ENCODE results near the gene EID2. TPM values are rescaled to one million over a fixed set of nuclear protein-coding genes. Genes with fewer than 3 reads are reported as not detected.

Gene EID2
- total and polyA plus RNA-seq, 10 donors: 7.9 to 17.7 (median 13.7) TPM

DNA sequence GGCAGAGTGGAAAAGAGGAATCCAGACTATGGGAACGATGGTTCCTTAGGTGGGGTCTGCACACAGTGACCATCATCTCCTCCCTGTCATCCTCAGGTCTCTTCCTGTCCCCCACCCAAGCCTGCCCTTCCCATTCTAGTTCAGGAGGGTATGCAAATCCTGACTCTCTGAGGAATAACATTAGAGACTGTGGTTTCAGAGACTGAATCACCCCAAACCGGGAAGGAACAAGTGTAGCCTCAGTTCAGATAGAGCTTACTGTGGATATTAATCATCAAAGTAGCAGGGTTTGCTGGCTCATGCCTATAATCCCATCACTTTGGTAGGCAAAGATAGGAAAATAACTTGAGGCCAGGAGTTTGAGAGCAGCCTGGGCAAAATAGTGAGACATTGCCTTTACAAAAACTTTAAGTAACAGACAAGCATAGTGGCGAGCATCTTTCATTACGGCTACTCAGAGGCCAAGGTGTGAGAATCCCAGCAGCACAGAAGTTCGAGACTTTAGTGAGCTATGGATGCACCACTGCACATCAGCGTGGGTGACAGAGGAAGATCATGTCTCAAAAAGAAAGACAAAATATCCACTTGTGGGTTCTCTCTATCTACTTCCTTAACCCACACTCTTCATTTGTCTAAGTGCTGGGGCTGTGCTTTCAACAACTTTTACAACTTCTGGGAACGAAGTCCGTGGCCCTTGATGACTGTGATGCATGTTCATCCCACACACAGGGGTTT, 43.1 kb upstream of the EID2 start:
- WGBS, 5 donors: 45 to 63% (median 55%) methylated on average over 8 of the region's 8 CpGs
- Histone ChIP-seq H3K27me3 (replicated peaks in 1 of 7) (peaks cover 0 to 39% (median 0%) of the 10 kb centered on the region in 7 donors), H3K27ac (no peak overlapping the region), H3K4me3 (no peak overlapping the region), H3K36me3 (no peaks in the 10 kb centered on the region), H3K9me3 (peaks cover 0 to 16% (median 7%) of the 10 kb centered on the region in 8 donors), H3K4me1 (no peaks in the 10 kb centered on the region)
- no peak for TF ChIP-seq POLR2AphosphoS5 (IDR thresholded peaks at IDR 0.05)
- TF ChIP-seq, protein P1, sequence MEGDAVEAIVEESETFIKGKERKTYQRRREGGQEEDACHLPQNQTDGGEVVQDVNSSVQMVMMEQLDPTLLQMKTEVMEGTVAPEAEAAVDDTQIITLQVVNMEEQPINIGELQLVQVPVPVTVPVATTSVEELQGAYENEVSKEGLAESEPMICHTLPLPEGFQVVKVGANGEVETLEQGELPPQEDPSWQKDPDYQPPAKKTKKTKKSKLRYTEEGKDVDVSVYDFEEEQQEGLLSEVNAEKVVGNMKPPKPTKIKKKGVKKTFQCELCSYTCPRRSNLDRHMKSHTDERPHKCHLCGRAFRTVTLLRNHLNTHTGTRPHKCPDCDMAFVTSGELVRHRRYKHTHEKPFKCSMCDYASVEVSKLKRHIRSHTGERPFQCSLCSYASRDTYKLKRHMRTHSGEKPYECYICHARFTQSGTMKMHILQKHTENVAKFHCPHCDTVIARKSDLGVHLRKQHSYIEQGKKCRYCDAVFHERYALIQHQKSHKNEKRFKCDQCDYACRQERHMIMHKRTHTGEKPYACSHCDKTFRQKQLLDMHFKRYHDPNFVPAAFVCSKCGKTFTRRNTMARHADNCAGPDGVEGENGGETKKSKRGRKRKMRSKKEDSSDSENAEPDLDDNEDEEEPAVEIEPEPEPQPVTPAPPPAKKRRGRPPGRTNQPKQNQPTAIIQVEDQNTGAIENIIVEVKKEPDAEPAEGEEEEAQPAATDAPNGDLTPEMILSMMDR (IDR thresholded peaks at IDR 0.05 in 8 of 11, conservative IDR thresholded peaks at IDR 0.05 in 3 of 11): no peak
- TF ChIP-seq POLR2A (IDR thresholded peaks at IDR 0.05): no peak
- DNase-seq: no peak
- intact Hi-C loops (cut with DNase I; ENCODE audit: low total_unique reads): no loop called here

DNA sequence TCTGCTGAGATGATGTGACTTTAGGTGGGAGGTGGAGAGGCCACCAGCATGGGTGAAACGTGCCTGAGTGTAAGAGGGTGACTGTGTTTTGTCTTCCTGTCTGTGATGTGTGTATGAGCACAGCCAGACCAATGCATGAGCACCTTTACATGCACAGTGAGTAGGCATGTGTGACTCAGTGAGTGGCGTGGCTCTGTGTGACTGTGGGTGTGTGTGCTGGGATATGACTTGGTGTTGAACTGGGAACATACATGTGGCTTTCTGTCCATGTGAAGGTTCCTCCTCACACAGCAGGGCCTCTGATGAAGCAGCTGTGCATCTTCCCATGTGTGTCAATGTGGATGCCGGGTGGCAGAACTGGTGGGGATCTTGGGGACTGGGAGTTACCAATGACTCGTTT, 42.5 kb upstream of the EID2 start:
- no peak overlapping the region for H3K27ac ChIP-seq
- no peaks in the 10 kb centered on the region for H3K36me3 ChIP-seq
- intact Hi-C loops (cut with DNase I; ENCODE audit: low total_unique reads): no loop called here
- peaks cover 0 to 38% (median 0%) of the 10 kb centered on the region in 7 donors for H3K27me3 ChIP-seq (replicated peaks in 1 of 7)
- H3K4me3 ChIP-seq: no peak overlapping the region
- no peak for TF ChIP-seq POLR2AphosphoS5 (IDR thresholded peaks at IDR 0.05)
- no peak for TF ChIP-seq POLR2A (IDR thresholded peaks at IDR 0.05)
- TF ChIP-seq, protein P1 (IDR thresholded peaks at IDR 0.05 in 8 of 11, conservative IDR thresholded peaks at IDR 0.05 in 3 of 11): no peak
- 46 to 73% (median 49%) methylated on average over 4 of the region's 4 CpGs for WGBS, 5 donors
- H3K9me3 ChIP-seq: peaks cover 0 to 16% (median 7%) of the 10 kb centered on the region in 8 donors
- no peak for DNase-seq
- H3K4me1 ChIP-seq: no peaks in the 10 kb centered on the region

DNA sequence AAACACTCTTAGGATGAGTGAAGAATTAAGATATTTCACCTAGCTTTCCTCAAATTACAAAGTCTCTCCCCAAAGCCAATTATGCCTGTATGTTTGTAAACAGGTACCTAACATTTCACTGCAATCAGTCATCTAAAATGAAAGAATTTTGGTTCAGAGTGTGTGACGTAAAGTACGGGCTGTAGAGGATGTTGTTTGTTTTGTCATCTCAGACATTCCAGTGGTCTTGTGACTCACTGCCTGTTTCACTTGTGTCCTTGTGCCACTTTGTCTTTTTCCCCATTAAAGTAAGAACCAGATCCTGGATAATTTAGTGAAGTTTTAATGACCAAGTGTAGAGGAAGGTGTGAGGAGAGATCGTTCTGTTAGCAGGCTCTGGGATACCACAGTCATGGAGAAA, 28.6 kb upstream of the EID2 start:
- H3K9me3 ChIP-seq: peaks cover 0 to 13% (median 7%) of the 10 kb centered on the region in 8 donors
- DNase-seq: no peak
- WGBS, 5 donors: 56 to 78% (median 62%) methylated on average over 3 of the region's 3 CpGs
- H3K27ac ChIP-seq: no peak overlapping the region
- H3K4me1 ChIP-seq: no peaks in the 10 kb centered on the region
- no peak overlapping the region for H3K4me3 ChIP-seq
- H3K27me3 ChIP-seq (replicated peaks in 1 of 7): peaks cover 0 to 23% (median 0%) of the 10 kb centered on the region in 7 donors
- TF ChIP-seq, protein P1 (IDR thresholded peaks at IDR 0.05 in 8 of 11, conservative IDR thresholded peaks at IDR 0.05 in 3 of 11): no peak
- TF ChIP-seq POLR2AphosphoS5 (IDR thresholded peaks at IDR 0.05): no peak
- TF ChIP-seq POLR2A (IDR thresholded peaks at IDR 0.05): no peak
- H3K36me3 ChIP-seq: no peaks in the 10 kb centered on the region
- intact Hi-C loops (cut with DNase I; ENCODE audit: low total_unique reads): no loop called here

DNA sequence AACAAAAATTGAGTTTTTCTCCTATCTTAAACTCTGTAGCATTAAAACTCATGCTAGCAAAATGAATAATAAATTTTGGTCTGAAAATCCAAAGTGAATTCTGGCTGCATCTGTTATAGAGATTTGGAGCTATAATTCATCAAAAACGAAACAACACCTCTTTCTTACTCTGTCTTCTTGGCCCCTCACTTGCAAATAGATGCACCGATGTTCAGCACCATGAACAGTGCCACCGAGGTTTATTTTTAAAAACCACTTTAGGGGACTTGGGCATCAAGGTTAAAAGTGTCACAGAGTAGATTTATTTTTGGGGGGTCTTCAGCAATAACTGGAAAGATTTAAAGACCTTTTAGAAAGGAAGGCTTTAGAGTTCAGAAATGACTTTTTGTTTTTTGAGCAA, 26.1 kb upstream of the EID2 start:
- intact Hi-C loops (cut with DNase I; ENCODE audit: low total_unique reads): no loop called here
- no peak for TF ChIP-seq POLR2AphosphoS5 (IDR thresholded peaks at IDR 0.05)
- no peak for TF ChIP-seq POLR2A (IDR thresholded peaks at IDR 0.05)
- TF ChIP-seq, protein P1 (IDR thresholded peaks at IDR 0.05 in 8 of 11, conservative IDR thresholded peaks at IDR 0.05 in 3 of 11): no peak
- Histone ChIP-seq H3K4me3 (no peak overlapping the region), H3K27me3 (replicated peaks in 1 of 7) (peaks cover 0 to 23% (median 0%) of the 10 kb centered on the region in 7 donors), H3K9me3 (no peaks in the 10 kb centered on the region), H3K27ac (no peak overlapping the region), H3K36me3 (no peaks in the 10 kb centered on the region), H3K4me1 (no peaks in the 10 kb centered on the region)
- DNase-seq: no peak
- 45 to 49% (median 47%) methylated on average over 3 of the region's 3 CpGs for WGBS, 5 donors

Measured in spleen (tissue), 11 donors.